Gastrocnemius medialis (tissue), 4 donors: Measurements from ENCODE around the gene GHRL.

Experiments used
- POLR2A ChIP-seq, 2 donors: fragments of 450-650 bp; IDR thresholded peaks; one replicate each; pipeline ENCODE4 v1.6.1; 2017; ENCODE audit warnings: antibody characterized with exemption in 2 of 2, mild to moderate bottlenecking in 2 of 2, moderate library complexity in 2 of 2
- TF ChIP-seq, protein P1 (sequence below), 5 experiments: fragments of 450-650 bp in 3 of 5; fragments of 200-600 bp in 2 of 5; sonication (generic) in 2 of 5; IDR thresholded peaks in 4 of 5; conservative IDR thresholded peaks in 1 of 5; 1 replicate in 4 of 5; 2 replicates in 1 of 5; pipeline ENCODE4 v1.5.1; 2016 to 2019; ENCODE audit warnings: antibody characterized with exemption in 5 of 5, mild to moderate bottlenecking in 3 of 5, moderate library complexity in 3 of 5

DNA sequence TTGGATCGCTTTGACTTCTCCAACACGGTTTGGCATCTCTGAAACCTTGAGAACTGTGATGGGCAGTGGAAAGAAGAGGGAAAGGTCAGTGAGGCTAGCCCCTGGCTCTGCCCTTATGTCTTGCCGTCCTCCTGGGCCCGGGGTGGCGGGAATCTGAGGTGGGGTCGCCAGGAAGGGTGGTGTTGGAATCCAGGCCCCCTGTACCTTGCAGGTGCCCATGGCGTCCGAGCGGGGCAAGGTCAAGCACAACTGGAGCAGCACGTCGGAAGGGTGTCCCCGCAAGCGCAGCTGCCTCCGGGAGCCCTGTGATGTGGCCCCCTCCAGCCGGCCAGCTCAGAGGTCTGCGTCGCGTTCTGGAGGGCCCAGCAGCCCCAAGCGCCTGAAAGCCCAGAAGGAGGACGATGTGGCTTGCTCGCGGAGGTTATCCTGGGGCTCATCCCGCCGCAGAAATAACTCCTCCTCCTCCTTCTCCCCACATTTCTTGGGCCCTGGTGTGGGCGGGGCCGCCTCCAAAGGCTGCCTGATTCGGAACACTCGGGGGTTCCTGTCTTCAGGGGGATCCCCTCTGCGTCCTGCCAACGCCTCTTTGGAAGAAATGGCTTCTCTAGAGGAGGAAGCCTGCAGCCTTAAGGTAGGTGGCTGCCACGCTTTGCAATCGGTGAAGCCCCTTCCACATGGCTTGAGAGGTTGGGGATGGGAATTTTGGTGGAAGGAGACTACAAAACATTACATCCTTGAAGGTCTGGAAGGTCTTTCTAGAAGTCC lies 43.6 kb downstream of the GHRL start:
- TF ChIP-seq, protein P1, sequence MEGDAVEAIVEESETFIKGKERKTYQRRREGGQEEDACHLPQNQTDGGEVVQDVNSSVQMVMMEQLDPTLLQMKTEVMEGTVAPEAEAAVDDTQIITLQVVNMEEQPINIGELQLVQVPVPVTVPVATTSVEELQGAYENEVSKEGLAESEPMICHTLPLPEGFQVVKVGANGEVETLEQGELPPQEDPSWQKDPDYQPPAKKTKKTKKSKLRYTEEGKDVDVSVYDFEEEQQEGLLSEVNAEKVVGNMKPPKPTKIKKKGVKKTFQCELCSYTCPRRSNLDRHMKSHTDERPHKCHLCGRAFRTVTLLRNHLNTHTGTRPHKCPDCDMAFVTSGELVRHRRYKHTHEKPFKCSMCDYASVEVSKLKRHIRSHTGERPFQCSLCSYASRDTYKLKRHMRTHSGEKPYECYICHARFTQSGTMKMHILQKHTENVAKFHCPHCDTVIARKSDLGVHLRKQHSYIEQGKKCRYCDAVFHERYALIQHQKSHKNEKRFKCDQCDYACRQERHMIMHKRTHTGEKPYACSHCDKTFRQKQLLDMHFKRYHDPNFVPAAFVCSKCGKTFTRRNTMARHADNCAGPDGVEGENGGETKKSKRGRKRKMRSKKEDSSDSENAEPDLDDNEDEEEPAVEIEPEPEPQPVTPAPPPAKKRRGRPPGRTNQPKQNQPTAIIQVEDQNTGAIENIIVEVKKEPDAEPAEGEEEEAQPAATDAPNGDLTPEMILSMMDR (IDR thresholded peaks at IDR 0.05 in 4 of 5, conservative IDR thresholded peaks at IDR 0.05 in 1 of 5), result no peak
- TF ChIP-seq POLR2A (IDR thresholded peaks at IDR 0.05), result no peak
